Measurements from ENCODE around the gene UCP3.
"Not testable (repeated sequence)": the region's sequence is repeated elsewhere in the genome, so short reads cannot be mapped to it uniquely, and the experiment has no call there.

The UCP3 gene

GRCh38 chr11:73999581-74000306 is 9.1 kb downstream of the UCP3 start:
- no peak for DNase-seq

- DNase-seq = no peak
Observed at GRCh38 chr11:73998846-73999575, 9.9 kb downstream of the UCP3 start.

- DNase-seq = no peak
Observed at GRCh38 chr11:73997120-73997770, 11.6 kb downstream of the UCP3 start.

GRCh38 chr11:73996161-73996747 is 12.6 kb downstream of the UCP3 start:
- DNase-seq = no peak

- no peak for DNase-seq
Observed at GRCh38 chr11:73995731-73996130, 13.2 kb downstream of the UCP3 start.

- peak; percentile 3 for DNase-seq
Observed at GRCh38 chr11:73995247-73995646, 13.6 kb downstream of the UCP3 start.

GRCh38 chr11:73991471-73992006 is 17.3 kb downstream of the UCP3 start:
- no peak for DNase-seq

GRCh38 chr11:73990730-73991129 is 18.2 kb downstream of the UCP3 start:
- DNase-seq = no peak

GRCh38 chr11:73989156-73989555 is 19.7 kb downstream of the UCP3 start:
- peak; percentile 62 for DNase-seq

- DNase-seq = no peak
Observed at GRCh38 chr11:73988227-73988626, 20.7 kb downstream of the UCP3 start.

- not testable (repeated sequence) for DNase-seq
Observed at GRCh38 chr11:73985661-73986060, 23.2 kb downstream of the UCP3 start.

- DNase-seq = peak; percentile 41
Observed at GRCh38 chr11:73983741-73984538, 24.9 kb downstream of the UCP3 start.

GRCh38 chr11:73982990-73983740 is 25.7 kb downstream of the UCP3 start:
- peak; percentile 98 for DNase-seq

GRCh38 chr11:73982595-73982989 is 26.3 kb downstream of the UCP3 start, which contains the start of gene UCP2:
UCP2 (minus strand) TSS chr11:73982843; CDS start chr11:73978378, 4,465 bp downstream.
- DNase-seq = peak; percentile 92

GRCh38 chr11:73981051-73981805 is 27.7 kb downstream of the UCP3 start:
- peak; percentile 14 for DNase-seq

- peak; percentile 90 for DNase-seq
Observed at GRCh38 chr11:73980001-73980961, 28.6 kb downstream of the UCP3 start.

- DNase-seq = no peak
Observed at GRCh38 chr11:73978576-73979086, 30.3 kb downstream of the UCP3 start.

GRCh38 chr11:73977856-73978519 is 30.9 kb downstream of the UCP3 start:
- DNase-seq = no peak

Measured in hematopoietic multipotent progenitor cell treated with erythropoietin and hydrocortisone succinate and interleukin-3 and kit ligand, for 8 days (in vitro differentiated cells).